ENCODE results near the gene SOCS2.
"Not testable (repeated sequence)": the region's sequence is repeated elsewhere in the genome, so short reads cannot be mapped to it uniquely, and the experiment has no call there.

SOCS2 gene

DNA sequence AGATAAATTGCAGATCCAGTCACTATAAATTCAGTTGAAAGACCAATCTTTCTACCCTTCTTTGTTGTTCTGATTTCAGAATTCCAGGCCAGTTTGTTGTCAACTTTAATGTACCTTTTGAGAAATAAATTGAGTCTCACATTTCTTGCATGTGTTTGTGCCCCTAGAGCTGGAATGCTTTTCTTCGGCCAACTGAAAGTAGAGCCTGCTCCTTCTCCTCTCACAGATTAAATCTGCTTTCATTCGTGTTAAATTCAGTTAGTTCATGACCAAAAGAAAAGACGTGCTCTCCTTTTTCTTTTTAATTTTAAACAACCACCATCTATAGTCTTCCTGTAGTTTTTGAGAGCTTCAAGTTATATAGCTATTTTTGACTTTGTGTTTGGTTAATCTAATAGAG lies 22.9 kb downstream of the SOCS2 start:
- no peak for DNase-seq

DNA sequence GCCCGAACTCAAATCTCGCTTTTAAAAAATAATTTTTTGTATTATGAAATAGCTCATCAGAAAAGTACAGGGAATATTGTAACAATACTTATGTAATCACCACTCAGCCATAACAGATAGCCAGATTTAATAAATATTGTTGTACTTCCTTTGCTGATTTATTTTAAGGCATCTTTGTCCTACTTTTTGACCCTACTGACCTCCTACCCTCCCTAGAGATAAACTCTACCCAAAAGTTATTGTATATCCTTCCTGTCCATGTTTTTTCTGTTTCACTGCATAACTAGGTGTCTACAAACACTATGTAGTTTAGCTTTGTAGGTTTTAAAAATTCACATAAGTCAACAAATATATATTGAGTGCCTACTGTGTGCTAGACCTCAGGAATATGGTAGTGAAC lies 25.1 kb downstream of the SOCS2 start:
- no peak for DNase-seq

DNA sequence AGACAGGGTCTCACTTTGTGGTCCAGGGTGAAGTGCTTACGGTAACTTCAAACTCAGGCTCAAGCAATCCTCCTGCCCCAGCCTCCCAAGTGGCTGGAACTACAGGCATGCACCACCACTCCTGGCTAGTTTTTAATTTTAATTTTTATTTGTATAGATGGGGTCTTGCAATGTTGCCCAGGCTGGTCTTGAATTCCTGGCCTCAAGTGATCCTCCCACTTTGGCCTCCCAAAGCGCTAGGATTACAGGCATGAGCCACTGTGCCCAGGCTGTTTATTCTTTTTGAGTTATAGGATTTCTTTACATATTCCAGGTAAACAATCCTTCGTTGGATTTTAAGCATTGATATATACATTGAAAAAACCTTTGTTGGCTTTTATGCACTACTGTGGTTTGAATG lies 26.7 kb downstream of the SOCS2 start:
- DNase-seq = no peak

DNA sequence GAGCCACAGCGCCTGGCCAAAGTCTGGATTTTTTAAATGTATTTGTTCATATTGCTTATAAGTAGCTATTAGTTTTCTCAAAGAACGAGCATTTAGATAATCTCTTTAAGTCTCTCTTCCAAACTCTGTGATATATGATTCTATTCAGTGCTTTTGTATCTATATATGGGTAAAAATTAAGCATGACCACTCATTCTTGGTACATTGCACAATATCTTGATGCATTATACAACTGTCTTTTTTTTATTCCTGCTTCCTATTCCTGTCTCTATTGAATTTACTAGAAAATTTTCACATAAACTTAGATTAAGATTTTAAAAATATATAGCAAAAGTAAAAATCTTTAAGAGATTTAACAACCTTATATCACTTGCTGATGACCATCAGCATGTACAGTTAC lies 29.1 kb downstream of the SOCS2 start:
- no peak for DNase-seq

DNA sequence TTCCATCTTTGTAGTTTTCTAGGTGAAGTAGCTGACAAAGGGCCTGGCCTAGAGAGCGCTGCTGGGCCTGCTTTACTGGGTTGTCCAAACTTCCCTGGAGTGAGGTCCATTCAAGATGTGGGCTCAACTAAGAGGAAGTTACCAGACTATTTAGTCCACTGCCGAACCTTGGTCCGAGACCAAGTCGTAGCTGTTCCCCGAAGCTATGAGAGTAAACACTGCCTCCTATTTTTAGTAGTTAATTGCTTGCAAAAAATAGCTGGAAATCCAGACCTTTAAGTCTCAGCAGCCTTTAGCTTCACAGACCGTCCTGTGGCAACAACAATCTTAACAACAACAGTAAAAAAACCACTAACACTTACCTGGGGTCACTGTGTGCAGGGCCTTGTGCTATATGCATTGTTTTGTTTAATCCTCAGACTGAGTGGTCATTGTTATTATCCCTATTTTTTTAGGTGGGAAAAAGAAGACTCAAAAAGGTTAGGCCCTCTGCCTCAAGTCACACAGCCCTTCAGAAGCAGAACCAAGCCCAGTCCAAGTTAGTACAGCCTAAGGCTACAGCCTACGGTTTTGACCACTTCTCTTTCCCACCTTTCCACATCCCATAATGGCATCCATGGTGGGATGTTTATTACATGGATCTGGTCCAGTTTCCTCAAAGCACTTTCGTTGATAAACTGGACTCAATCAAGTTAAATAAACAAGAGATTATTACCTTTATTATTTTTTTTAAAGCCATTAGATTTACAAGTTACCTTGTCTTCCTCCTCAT lies 30.6 kb downstream of the SOCS2 start:
- DNase-seq = no peak

DNA sequence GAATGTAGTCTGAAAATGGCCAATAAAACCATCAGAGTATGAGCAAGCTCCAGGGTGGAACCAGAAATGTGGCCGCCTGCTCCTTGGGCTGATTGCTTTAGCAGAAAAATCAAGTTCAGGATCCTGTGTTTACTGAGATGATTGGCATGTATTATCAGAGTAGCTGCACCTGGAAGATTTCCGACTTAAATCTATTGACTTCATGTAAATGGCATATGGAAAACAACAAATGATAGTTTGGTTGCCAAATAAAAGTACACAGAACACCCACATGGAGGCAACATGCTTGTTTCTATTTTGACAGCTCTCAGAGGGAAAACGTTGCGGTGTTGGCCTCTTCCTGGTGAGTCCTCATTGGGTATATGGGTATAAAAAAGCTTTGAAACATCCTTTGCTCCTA lies 31.3 kb downstream of the SOCS2 start:
- no peak for DNase-seq

DNA sequence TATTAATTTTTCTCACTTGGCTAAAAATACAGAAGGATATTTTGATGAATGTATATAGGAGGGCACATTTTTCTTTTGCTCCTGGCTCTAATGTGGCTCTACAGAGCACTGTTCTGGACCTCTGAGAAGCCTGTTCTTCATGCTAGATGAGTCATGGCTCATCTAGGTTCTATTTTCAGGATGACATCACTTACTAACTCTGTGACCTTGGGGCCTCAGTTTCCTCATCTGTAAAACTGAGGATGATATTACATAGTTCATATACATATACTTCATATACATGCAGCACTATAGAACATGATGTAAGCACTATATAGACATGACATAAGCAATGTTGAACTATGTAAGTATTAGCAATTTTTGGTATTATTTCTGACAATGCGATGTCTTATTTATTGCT lies 35.8 kb downstream of the SOCS2 start:
- no peak for DNase-seq

DNA sequence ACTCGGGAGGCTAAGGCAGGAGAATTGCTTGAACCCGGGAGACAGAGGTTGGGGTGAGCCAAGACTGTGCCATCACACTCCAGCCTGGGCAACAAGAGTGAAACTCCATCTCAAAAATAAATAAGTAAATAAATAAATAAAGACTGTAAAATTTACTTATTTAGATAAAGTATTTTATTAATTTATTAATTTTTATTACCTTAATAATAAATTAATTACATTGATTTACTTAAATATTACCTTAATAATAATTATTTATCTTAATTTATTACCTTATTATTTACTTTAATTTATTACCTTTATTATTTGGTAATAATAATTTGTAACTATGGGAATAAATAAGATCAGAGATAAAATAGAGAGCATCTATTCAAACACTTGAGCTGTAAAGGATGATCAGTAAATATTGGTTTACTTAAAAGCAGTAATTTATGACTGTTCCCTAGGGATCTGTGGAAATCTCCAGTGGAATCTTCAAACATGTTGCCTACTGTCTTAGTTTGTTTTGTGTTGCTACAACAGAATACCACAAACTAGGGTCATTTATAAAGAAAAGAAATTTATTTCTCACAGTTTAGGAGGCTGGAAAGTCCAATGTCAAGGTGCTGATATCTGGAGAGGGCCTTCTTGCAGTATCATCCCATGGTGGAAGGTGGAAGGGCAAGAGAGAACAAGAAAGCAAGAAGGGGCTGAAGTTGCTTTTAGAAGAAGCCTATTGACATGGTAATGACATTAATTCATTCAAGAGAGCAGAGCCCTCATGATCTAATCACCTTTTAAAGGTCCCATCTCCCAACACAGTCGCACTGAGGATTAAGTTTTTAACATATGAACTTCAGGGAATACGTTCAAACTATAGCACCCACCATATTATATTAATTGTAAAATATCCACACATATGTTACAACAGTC lies 37.1 kb downstream of the SOCS2 start:
- no peak for DNase-seq

DNA sequence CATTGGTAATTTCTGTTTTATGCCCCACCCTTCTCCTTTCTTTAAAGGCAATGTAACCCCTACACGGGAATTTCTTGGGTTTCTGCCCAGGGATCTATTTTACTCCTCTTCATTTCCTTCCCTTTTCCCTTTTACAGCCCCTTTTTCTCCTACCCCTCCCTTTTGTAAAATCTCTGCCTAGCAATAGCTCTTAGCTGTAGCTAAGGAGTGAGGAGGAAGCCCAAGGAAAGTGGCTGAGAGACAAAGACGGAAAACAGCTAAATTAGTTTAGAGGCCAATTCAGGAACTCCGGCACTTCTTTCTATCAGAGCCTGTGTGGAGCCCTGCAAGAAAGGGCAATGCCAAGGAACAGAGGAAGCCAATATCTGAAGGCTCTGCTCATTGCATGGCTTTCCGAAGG lies 40.3 kb downstream of the SOCS2 start:
- DNase-seq = no peak

DNA sequence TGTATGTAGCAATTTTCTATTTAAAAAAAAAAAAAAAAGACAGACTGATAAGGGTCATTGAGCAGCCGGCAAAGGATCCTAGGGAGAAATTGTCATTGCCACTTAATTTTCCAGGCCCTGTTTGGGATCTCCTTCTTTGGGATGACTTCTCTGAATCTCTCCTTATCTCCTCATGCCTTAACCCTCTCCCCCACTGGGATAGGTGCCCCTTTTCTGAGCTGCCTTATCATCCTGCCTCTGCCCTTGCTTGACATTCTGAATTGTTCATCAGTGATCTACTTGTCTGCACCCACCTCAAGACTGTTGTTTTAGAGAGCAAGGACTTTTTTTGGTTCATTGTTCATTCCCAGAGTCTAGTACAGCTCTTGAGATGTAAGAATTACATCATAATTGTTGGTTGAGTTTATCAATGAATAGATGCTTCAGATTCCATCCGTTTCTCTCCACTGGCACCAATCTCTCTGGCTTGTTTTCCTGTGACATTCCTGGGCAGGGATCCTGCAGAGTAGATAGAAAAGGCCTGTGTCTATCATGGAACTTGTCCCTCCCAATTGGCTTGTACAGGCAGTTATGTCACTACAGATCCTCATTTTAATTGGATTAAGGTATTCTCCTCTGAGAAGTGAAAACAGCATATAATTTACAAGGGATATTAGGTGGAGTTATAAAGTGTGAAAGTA lies 42.6 kb downstream of the SOCS2 start:
- no peak for DNase-seq

DNA sequence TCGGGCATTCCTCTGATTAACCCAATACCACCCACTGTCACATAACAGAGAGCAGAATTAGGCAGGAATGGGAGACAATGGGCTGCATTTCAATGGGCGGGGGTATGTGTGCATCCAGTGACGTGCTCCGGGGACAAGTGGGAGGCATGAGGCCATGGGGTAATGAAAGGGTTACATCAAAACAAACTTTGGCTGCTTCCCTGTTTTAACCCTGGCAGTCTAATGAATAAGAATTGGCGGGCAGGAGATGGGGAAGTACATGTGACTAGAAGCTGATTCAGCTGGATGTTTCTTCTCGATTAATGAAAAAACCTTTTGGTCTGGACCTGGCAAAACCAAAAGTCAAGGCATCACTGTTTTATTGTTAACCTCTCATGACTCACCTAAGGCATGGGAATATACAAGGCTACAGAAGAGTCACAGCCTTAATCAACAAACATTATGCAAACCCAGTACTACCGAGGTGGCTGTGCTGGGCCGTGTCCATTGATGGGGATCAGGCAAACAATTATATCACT lies 44.2 kb downstream of the SOCS2 start:
- no peak for DNase-seq

DNA sequence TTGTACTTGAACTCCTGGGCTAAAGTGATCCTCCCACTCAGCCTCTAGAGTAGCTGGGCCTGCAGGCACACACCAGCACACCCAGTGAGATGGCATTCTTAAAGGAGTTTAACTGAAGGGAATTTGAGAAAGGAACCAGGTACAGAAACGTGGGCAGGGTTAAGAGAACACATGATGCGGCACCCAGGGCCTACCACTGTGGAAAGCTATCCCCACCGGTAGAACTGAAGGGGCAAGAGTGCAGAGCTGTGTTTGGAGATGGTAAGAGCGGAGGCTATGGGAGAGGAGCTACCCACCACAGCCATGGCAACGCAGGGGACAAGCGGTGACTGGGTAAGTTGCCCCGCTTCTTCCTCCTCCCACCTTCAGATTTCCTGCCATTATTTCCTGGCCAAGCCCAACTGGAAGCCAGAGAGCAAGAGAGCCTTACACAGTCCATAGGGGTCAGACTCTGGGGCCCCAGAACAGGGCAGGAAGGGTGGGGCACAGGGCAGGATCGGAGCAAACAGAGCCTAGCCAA lies 46.5 kb downstream of the SOCS2 start:
- DNase-seq = no peak

DNA sequence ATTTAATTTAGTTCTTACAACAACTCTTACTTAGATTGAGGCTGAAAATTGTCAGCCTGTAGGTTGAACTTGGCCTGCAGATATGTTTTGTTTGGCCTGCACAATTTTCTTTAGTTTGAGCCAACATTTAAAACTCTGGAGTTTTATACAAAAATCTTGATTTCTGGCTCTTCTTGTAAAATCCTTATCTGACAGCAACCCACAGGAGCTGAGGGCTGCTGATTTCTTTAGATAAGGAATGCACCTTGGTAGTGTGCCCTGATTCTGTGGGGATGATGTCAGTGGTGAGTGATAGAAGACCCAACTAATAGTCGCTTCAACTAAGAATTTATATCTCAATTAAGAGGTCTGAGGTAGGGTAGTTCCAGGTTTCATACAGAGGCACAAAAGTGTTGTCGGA lies 49.5 kb downstream of the SOCS2 start:
- DNase-seq = no peak

DNA sequence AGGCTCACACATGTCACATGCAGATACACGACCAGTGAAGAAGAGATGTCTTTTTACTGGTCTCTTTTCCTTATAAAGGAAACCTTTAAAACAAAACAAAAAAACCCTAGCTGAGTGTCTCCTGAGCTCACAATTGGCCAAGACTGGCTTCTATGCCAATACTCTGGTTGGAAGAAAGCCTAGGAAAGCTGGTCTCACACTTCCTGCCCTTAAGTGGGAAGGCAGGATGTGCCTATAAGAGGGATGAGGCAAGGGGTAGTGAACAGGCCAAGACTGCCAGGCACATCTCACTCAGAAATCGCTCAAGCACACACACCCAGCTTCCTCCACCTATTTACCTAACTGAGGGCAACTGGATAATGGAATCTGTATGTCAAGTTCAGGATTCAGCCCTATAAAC lies 50.0 kb downstream of the SOCS2 start:
- DNase-seq = no peak

DNA sequence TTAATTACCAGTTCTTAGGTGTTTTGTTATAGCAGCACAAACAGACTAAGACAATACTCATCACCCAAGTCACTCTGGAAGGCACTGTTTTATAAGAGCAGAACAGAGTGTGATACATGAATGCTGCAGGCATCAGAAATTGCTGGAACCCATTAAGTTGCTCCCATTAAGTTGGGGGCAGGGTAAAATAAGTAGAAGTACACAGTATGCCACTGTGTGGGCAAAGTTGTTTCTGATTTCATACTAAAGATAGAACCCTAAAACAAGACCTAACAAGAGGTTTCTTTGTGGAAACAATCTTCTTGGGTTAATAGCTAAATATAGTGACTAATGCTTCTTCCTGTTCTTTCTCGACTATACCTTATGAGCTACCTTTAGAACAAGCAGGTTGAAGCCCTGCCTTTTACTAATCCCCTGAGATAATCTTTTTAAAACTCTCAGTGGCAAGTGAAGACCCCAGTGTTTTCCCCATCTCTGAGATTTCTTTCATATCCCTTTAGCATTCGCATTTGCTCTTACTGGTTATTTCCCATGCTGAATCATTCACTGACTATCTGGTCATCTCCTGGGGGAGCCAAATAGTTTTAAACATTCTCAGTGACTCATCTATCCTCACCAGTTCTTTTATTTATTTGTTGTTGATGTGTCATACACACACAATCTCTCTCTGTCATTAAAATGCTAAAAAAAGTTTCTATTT lies 52.3 kb downstream of the SOCS2 start:
- DNase-seq = no peak

DNA sequence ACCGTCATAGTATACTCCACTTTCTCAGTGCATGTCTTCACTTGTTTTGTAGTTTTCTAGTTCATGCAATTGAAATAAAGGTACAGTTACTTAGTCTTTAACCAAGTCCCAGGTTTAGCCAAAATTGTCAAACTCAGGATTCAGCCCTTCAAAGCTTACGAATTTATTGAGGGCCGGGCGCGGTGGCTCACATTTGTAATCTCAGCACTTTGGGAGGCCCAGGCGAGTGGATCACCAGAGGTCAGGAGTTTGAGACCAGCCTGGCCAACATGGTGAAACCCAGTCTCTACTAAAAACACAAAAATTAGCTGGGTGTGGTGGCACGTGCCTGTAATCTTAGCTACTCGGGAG lies 52.8 kb downstream of the SOCS2 start:
- DNase-seq = not testable (repeated sequence)

DNA sequence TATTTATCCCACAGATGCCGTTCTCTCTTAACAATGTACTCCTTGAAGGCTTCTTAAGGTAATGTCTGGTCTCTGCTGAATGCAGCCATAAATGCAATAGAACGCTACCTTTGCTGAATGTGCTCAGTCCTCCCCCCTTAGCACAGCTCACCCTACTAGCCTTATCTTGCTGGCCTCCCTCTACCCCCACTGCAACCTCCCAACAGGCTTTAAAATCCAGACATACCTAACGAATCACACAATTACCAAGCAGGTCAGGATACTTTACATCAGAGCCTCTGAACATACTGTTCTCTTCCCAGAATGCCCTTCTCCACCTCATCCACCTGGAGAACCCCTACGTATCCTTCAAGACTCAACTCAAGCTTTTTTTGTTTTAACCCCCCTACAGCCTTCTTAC lies 53.7 kb downstream of the SOCS2 start:
- DNase-seq = no peak

Measured in NCI-H82 (cell line).